Endodermal cell (in vitro differentiated cells): ENCODE results near the gene CCDC150. TPM values are rescaled to one million over a fixed set of nuclear protein-coding genes. Genes with fewer than 3 reads are reported as not detected.

Experiments
- DNase-seq: peaks from one replicate; pipeline ENCODE4 v3.0.0-alpha.2; 2017
- H3K27ac ChIP-seq: 2 replicates; pipeline ENCODE4 v1.5.1; 2013; ENCODE audit warnings: mild to moderate bottlenecking, low read depth, low read length, moderate library complexity
- H3K27me3 ChIP-seq: 2 replicates; pipeline ENCODE4 v1.6.1; 2013; ENCODE audit warnings: mild to moderate bottlenecking, low read length, moderate library complexity; ENCODE audit not compliant: insufficient read depth, control insufficient read depth, poor library complexity, severe bottlenecking
- H3K36me3 ChIP-seq: 2 replicates; pipeline ENCODE4 v1.7.0; 2013; ENCODE audit warnings: mild to moderate bottlenecking, low read length, moderate library complexity; ENCODE audit not compliant: control insufficient read depth, insufficient read depth
- H3K4me1 ChIP-seq: one replicate; pipeline ENCODE4 v1.7.0; 2013; ENCODE audit warnings: low read length; ENCODE audit not compliant: control insufficient read depth, insufficient read depth
- H3K4me3 ChIP-seq: 2 replicates; pipeline ENCODE4 v1.5.1; 2013; ENCODE audit warnings: mild to moderate bottlenecking, low read length, moderate library complexity
- H3K9ac ChIP-seq: 2 replicates; pipeline ENCODE4 v1.6.1; 2013; ENCODE audit warnings: mild to moderate bottlenecking, low read length, moderate library complexity; ENCODE audit not compliant: poor library complexity, severe bottlenecking; ENCODE audit errors: extremely low read depth
- H3K9me3 ChIP-seq: 2 replicates; pipeline ENCODE4 v1.6.1; 2013; ENCODE audit warnings: mild to moderate bottlenecking, low read length, moderate library complexity; ENCODE audit not compliant: control insufficient read depth
- H3K27ac Mint-ChIP-seq: 2 replicates; pipeline ENCODE4 v1.8.0; 2020; ENCODE audit warnings: mixed read lengths
- H3K27me3 Mint-ChIP-seq: 2 replicates; pipeline ENCODE4 v1.8.0; 2021; ENCODE audit warnings: mild to moderate bottlenecking, mixed read lengths; ENCODE audit not compliant: insufficient read depth
- H3K36me3 Mint-ChIP-seq: 2 replicates; pipeline ENCODE4 v1.8.0; 2020; ENCODE audit warnings: low read depth, mixed read lengths
- H3K4me1 Mint-ChIP-seq: 2 replicates; pipeline ENCODE4 v1.8.0; 2020; ENCODE audit warnings: mixed read lengths
- H3K4me3 Mint-ChIP-seq: 2 replicates; pipeline ENCODE4 v1.8.0; 2020; ENCODE audit warnings: mild to moderate bottlenecking, moderate library complexity, mixed read lengths
- H3K9me3 Mint-ChIP-seq: 2 replicates; pipeline ENCODE4 v1.8.0; 2020; ENCODE audit warnings: mild to moderate bottlenecking, mixed read lengths
- WGBS, 2 experiments: methylation state at CpG; one replicate each; pipeline versions ENCODE4 v1.1.5 to v1.1.7; 2013; ENCODE audit warnings: missing lambda C conversion rate in 2 of 2, mixed read lengths in 1 of 2; ENCODE audit not compliant: insufficient coverage in 1 of 2, insufficient read length in 1 of 2; 5-methylcytosine and 5-hydroxymethylcytosine counted together
- total RNA-seq, 2 donors: library from RNA; stranded (reverse); fragmentation: NEBNext Ultra II Directional in 1 of 2; extraction: Animal tissue kit (Norgen Biotek cat#: 25700) in 1 of 2; gene quantifications; 2 replicates in 1 of 2; 3 replicates in 1 of 2; pipeline ENCODE4 v1.2.1, GENCODE V29; 2021
- TF ChIP-seq, protein P1 (sequence below): fragments of 200-600 bp; sonication (generic); conservative IDR thresholded peaks from 2 replicates; pipeline ENCODE4 v1.5.0; 2021; ENCODE audit warnings: antibody characterized with exemption, mild to moderate bottlenecking

Gene CCDC150
- total RNA-seq, 2 donors from 2014 or later, result 25.4 to 42.9 TPM

DNA sequence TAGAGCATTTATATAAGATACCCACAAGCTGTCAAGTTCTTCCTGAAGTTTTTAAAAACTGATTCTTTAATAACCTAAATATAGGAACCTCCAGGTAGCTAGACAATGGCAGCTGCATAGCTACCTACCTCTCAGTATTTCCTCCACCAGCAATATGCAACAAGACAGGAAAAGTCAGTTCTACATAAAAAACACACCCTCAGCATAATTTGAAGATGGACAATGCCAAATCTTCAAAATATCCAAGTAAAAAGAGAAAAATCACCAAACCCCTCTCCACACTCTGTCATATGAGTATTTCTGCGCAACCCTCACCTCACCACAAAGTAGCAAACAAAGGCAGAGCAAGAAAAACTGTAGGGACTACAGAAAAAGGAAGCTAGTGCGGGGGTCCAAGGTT lies 108.6 kb downstream of the CCDC150 start:
- H3K27ac Mint-ChIP-seq, result no peak overlapping the region
- H3K36me3 Mint-ChIP-seq, result peaks cover 4% of the 10 kb centered on the region
- no peak overlapping the region for H3K27ac ChIP-seq
- H3K4me3 Mint-ChIP-seq, result no peak overlapping the region
- 87 to 100% methylated on average over 1 to 2 of the region's 2 CpGs for whole genome bisulfite sequencing, 2 experiments
- H3K27me3 Mint-ChIP-seq, result no peaks in the 10 kb centered on the region
- no peaks in the 10 kb centered on the region for H3K36me3 ChIP-seq
- TF ChIP-seq, protein P1, sequence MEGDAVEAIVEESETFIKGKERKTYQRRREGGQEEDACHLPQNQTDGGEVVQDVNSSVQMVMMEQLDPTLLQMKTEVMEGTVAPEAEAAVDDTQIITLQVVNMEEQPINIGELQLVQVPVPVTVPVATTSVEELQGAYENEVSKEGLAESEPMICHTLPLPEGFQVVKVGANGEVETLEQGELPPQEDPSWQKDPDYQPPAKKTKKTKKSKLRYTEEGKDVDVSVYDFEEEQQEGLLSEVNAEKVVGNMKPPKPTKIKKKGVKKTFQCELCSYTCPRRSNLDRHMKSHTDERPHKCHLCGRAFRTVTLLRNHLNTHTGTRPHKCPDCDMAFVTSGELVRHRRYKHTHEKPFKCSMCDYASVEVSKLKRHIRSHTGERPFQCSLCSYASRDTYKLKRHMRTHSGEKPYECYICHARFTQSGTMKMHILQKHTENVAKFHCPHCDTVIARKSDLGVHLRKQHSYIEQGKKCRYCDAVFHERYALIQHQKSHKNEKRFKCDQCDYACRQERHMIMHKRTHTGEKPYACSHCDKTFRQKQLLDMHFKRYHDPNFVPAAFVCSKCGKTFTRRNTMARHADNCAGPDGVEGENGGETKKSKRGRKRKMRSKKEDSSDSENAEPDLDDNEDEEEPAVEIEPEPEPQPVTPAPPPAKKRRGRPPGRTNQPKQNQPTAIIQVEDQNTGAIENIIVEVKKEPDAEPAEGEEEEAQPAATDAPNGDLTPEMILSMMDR, result no peak
- H3K4me1 ChIP-seq, result peaks cover 11% of the 10 kb centered on the region
- no peaks in the 10 kb centered on the region for H3K9me3 ChIP-seq
- no peak overlapping the region for H3K4me3 ChIP-seq
- H3K9ac ChIP-seq, result no peak overlapping the region
- peaks cover 35% of the 10 kb centered on the region for H3K4me1 Mint-ChIP-seq
- peaks cover 5% of the 10 kb centered on the region for H3K9me3 Mint-ChIP-seq
- DNase-seq, result no peak
- no peaks in the 10 kb centered on the region for H3K27me3 ChIP-seq

DNA sequence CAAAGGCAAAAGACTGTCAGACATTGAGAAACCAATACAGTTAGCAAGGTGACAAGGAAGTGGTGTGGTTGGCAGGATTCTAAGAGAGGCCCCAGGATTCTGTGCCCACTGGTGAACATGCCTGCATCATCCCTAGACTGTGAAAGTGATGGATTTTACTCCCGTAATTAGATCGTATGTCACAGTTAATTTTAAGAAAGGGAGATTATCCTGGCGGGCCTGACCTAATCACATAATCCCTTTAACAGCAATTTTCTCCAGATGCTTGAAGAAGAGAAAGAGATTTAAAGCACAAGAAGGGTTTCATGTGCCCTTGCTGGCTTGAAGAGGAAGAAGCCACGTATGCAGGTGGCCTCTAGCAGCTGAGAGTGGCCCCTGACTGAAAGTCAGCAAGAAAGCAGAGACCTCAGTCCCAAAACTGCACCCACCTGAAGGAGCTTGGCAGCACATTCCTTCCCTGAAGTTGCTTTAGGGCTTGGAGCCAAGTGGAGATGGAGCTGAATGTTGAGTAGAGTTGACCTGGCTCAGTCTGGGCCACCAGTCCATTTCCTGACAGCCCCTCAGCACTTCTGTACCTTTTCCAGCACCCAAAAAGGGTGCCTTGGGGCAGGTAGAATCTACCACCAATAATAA lies 110.9 kb downstream of the CCDC150 start:
- Mint-ChIP-seq H3K36me3 (peaks cover 22% of the 10 kb centered on the region), H3K9me3 (peaks cover 27% of the 10 kb centered on the region), H3K4me1 (peaks cover 19% of the 10 kb centered on the region), H3K27ac (no peak overlapping the region), H3K27me3 (no peaks in the 10 kb centered on the region), H3K4me3 (no peak overlapping the region)
- H3K4me3 ChIP-seq, result peak overlapping the region; percentile 7
- peaks cover 10% of the 10 kb centered on the region for H3K4me1 ChIP-seq
- 63 to 90% methylated on average over 2 to 4 of the region's 4 CpGs for WGBS, 2 experiments
- H3K27ac ChIP-seq, result no peak overlapping the region
- DNase-seq, result peak; percentile 54
- no peaks in the 10 kb centered on the region for H3K36me3 ChIP-seq
- TF ChIP-seq, protein P1, result no peak
- peaks cover 7% of the 10 kb centered on the region for H3K9me3 ChIP-seq
- H3K9ac ChIP-seq, result no peak overlapping the region
- H3K27me3 ChIP-seq, result no peaks in the 10 kb centered on the region

DNA sequence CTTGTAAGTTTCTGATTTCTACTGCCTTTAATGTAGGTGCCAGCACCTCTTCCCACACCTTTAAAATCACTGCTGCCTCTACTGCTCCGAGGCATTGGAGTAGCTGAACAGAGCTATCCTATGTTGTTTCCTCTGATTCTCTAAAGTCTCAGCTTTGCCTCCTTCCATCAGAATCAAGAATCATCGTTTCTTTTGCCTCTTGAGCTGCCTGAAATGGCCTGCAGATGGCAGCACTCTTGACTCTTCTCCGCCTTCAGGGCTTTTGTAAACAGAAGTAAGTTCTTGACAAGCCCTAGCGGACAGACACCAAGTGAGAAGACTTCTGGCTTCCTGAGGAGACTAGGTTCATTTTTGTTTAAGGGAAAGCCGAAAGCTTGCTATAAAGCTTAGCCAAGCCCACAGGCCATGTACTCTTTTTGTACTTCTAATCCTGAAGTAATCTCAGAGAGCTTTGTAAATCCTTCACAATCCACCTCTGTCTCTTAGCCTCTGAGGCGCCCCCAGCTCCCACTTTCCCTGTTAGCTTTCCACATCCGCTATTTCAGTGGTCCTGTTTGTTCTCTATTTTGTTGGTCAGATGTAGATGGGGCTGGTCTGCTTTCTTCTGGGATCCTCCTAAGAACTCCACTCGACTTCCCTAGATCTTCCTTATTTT lies 111.6 kb downstream of the CCDC150 start:
- Mint-ChIP-seq H3K27me3 (no peaks in the 10 kb centered on the region), H3K4me3 (no peak overlapping the region), H3K27ac (peak overlapping the region; percentile 70), H3K4me1 (peaks cover 19% of the 10 kb centered on the region), H3K9me3 (peaks cover 34% of the 10 kb centered on the region), H3K36me3 (peaks cover 28% of the 10 kb centered on the region)
- peak; percentile 93 for DNase-seq
- H3K27ac ChIP-seq, result no peak overlapping the region
- 43 to 62% methylated on average over 5 to 7 of the region's 8 CpGs for WGBS, 2 experiments
- no peaks in the 10 kb centered on the region for H3K36me3 ChIP-seq
- peaks cover 10% of the 10 kb centered on the region for H3K4me1 ChIP-seq
- TF ChIP-seq, protein P1, result peak; percentile 95
- H3K9me3 ChIP-seq, result peaks cover 13% of the 10 kb centered on the region
- peak overlapping the region; percentile 7 for H3K4me3 ChIP-seq
- no peak overlapping the region for H3K9ac ChIP-seq
- H3K27me3 ChIP-seq, result no peaks in the 10 kb centered on the region
